Gastrocnemius medialis (tissue), 4 donors: ENCODE results near the gene PTGFRN. TPM values are rescaled to one million over a fixed set of nuclear protein-coding genes. Genes with fewer than 3 reads are reported as not detected.

Source experiments
- ATAC-seq, 2 donors: fragments of 150-250 bp; one replicate each; pipeline ENCODE4 v1.9.1; 2016
- DNase-seq, 2 donors: peaks; one replicate each; pipeline ENCODE4 v3.0.0-alpha.2; 2019
- H3K27ac ChIP-seq, 4 donors: fragments of 200-600 bp; sonication (generic); 1 replicate in 1 of 4; 2 replicates in 3 of 4; pipeline ENCODE4 v1.5.1; 2016 to 2018; ENCODE audit warnings: mild to moderate bottlenecking in 2 of 4, moderate library complexity in 1 of 4
- H3K27me3 ChIP-seq, 3 donors: fragments of 200-600 bp; sonication (generic) in 2 of 3; 1 replicate in 1 of 3; 2 replicates in 2 of 3; pipeline versions ENCODE4 v1.5.1 to v1.6.0; 2016 to 2019; ENCODE audit warnings: mild to moderate bottlenecking in 1 of 3, moderate library complexity in 1 of 3
- H3K36me3 ChIP-seq, 2 donors: fragments of 200-600 bp; sonication (generic) in 1 of 2; one replicate each; pipeline ENCODE4 v1.5.1; 2017 to 2018
- H3K4me1 ChIP-seq, 2 donors: fragments of 200-600 bp; sonication (generic) in 1 of 2; one replicate each; pipeline ENCODE4 v1.5.1; 2016 to 2017; ENCODE audit warnings: mild to moderate bottlenecking in 2 of 2
- H3K4me3 ChIP-seq, 4 donors: fragments of 200-600 bp; sonication (generic) in 3 of 4; 1 replicate in 1 of 4; 2 replicates in 3 of 4; pipeline ENCODE4 v1.5.1; 2016 to 2019; ENCODE audit warnings: mild to moderate bottlenecking in 2 of 4
- H3K9me3 ChIP-seq, 3 donors: fragments of 200-600 bp; sonication (generic) in 2 of 3; 1 replicate in 1 of 3; 2 replicates in 2 of 3; pipeline ENCODE4 v1.5.1; 2016 to 2019
- POLR2A ChIP-seq, 2 donors: fragments of 450-650 bp; IDR thresholded peaks; one replicate each; pipeline ENCODE4 v1.6.1; 2017; ENCODE audit warnings: antibody characterized with exemption in 2 of 2, mild to moderate bottlenecking in 2 of 2, moderate library complexity in 2 of 2
- in situ Hi-C, 4 donors: fragments of 200-750 bp; cut with MboI; loops; one replicate each; pipeline versions ENCODE4 v1.15.0 to v1.8.0; 2017; ENCODE audit warnings: low sequenced_read_pairs in 4 of 4
- intact Hi-C: fragments of 100-400 bp; cut with DNase I; formaldehyde crosslinking; loops from one replicate; pipeline ENCODE4 v1.15.1; 2023; ENCODE audit warnings: low total_unique reads
- total RNA-seq, 4 donors: library from RNA; depleted of rRNA; stranded (reverse); fragments of >200 nt; gene quantifications; one replicate each; pipeline versions ENCODE4 v1.1.0 to v1.2.3, GENCODE V29; 2016
- TF ChIP-seq, protein P1 (sequence below), 5 experiments: fragments of 450-650 bp in 3 of 5; fragments of 200-600 bp in 2 of 5; sonication (generic) in 2 of 5; IDR thresholded peaks in 4 of 5; conservative IDR thresholded peaks in 1 of 5; 1 replicate in 4 of 5; 2 replicates in 1 of 5; pipeline ENCODE4 v1.5.1; 2016 to 2019; ENCODE audit warnings: antibody characterized with exemption in 5 of 5, mild to moderate bottlenecking in 3 of 5, moderate library complexity in 3 of 5

PTGFRN gene
- total RNA-seq, 4 donors from 2014 or later: 1.5 to 18.1 (median 2.9) TPM

DNA sequence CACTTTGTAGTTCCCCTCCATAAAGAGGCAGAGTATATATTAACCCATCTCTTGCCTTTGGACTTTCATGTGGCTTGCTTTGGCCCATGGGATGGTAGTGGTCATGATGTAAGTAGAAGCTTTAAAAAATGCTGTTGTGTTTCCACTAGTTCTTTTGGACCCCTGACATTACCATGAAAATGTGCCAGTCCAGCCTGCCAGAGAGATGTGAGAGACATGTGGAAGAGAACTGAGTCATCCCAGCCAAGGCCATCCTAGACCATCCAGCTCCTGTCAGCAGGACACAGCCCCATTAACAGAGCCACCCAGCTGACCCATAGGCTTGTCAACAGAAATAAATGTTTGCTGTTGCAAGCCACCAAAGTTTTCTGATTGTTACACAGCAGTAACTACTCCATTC, 87.9 kb downstream of the PTGFRN start:
- intact Hi-C loops: no loop called here
- TF ChIP-seq, protein P1, sequence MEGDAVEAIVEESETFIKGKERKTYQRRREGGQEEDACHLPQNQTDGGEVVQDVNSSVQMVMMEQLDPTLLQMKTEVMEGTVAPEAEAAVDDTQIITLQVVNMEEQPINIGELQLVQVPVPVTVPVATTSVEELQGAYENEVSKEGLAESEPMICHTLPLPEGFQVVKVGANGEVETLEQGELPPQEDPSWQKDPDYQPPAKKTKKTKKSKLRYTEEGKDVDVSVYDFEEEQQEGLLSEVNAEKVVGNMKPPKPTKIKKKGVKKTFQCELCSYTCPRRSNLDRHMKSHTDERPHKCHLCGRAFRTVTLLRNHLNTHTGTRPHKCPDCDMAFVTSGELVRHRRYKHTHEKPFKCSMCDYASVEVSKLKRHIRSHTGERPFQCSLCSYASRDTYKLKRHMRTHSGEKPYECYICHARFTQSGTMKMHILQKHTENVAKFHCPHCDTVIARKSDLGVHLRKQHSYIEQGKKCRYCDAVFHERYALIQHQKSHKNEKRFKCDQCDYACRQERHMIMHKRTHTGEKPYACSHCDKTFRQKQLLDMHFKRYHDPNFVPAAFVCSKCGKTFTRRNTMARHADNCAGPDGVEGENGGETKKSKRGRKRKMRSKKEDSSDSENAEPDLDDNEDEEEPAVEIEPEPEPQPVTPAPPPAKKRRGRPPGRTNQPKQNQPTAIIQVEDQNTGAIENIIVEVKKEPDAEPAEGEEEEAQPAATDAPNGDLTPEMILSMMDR (IDR thresholded peaks at IDR 0.05 in 4 of 5, conservative IDR thresholded peaks at IDR 0.05 in 1 of 5): no peak

DNA sequence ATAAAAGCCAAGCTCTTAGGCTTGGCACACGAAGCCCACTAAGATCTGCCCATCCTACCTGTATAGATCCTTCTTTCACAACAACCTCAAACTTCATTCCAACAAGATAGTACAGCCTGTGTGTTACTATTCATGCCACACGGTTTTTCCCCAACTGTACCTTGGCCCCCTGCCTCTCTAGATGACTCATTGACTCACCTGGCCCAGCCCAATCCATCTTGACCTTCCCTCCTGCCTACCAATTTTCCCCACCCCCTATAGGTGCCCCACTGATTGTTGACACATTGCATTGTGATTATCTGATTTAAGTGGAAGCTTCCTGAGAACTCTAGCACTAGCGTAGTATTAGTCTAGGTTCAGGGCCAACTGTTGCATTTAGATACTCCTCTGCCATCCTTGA, 89.9 kb downstream of the PTGFRN start:
- H3K4me1 ChIP-seq: no peaks in the 10 kb centered on the region
- TF ChIP-seq POLR2A (IDR thresholded peaks at IDR 0.05): no peak
- TF ChIP-seq, protein P1 (IDR thresholded peaks at IDR 0.05 in 4 of 5, conservative IDR thresholded peaks at IDR 0.05 in 1 of 5): no peak
- in situ Hi-C loops: no loop called here
- DNase-seq (no peak), ATAC-seq (no peak)
- no peak overlapping the region for H3K4me3 ChIP-seq
- no peaks in the 10 kb centered on the region for H3K27me3 ChIP-seq
- H3K27ac ChIP-seq: no peak overlapping the region
- H3K36me3 ChIP-seq: no peaks in the 10 kb centered on the region
- no peaks in the 10 kb centered on the region for H3K9me3 ChIP-seq
- intact Hi-C loops: no loop called here

More for the DNA sequence above, 87.9 kb downstream of the PTGFRN start:
- Histone ChIP-seq H3K9me3 (no peaks in the 10 kb centered on the region), H3K27me3 (no peaks in the 10 kb centered on the region), H3K4me1 (no peaks in the 10 kb centered on the region), H3K36me3 (no peaks in the 10 kb centered on the region), H3K27ac (no peak overlapping the region), H3K4me3 (no peak overlapping the region)
- ATAC-seq (no peak), DNase-seq (no peak)
- in situ Hi-C loops: no loop called here

DNA sequence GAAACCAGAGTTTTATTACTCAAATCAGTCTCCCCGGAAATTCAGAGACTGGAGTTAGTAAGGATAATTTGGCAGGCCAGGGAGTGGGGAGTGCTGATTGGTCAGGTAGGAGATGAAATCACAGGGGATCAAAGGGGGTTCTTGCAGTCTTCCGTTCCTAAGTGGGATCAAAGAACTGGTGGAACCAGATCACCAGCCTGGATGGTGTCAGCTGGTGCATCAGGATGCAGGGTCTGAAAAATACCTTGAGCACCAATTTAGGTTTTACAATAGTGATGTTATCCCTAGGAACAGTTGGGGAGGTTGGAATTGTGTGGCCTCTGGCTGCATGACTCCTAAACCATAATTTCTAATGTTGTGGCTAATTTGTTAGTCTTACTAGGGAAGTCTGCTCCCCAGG, 90.4 kb downstream of the PTGFRN start:
- no peak for TF ChIP-seq POLR2A (IDR thresholded peaks at IDR 0.05)
- TF ChIP-seq, protein P1 (IDR thresholded peaks at IDR 0.05 in 4 of 5, conservative IDR thresholded peaks at IDR 0.05 in 1 of 5): no peak
- DNase-seq (no peak), ATAC-seq (no peak)
- Histone ChIP-seq H3K27me3 (no peaks in the 10 kb centered on the region), H3K9me3 (no peaks in the 10 kb centered on the region), H3K4me3 (no peak overlapping the region), H3K27ac (no peak overlapping the region), H3K36me3 (no peaks in the 10 kb centered on the region), H3K4me1 (no peaks in the 10 kb centered on the region)
- intact Hi-C loops (no loop called here), in situ Hi-C loops (no loop called here)

DNA sequence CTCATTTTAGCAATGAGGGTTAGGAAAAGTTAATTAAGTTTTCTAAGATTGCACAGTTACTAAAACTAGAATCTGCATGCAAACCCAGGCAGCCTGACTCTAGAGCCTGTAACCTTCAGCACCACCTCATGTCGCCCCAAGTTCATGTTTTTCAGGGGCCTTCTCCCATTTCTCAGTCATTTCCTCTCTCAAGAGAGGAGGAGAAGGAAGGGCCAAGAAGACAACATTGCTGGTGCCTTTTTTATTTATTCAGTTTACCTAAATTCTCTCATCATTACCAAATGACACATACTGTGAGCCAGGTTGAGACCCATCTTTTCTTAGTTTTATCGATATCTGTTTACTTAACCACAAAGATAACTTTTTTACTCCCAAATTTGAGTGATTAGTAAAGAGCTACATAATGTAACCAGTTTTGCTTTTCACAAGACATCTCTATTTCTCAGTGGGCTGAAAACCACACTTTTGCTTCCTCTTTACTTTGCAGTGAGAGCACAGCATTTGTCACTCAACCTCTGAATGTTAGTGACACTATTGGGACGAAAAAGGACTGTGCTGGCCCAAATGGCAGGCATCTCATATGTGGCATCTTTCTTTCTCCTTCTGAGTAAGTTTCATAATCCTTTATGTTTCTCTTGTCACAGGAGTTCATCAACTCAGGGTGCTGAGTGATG, 91.7 kb downstream of the PTGFRN start, which contains the start of gene CD101:
Gene CD101 (plus strand): TSS at position 507 of the 674 bp plus-strand sequence. CDS start 58 bp downstream, at position 565.
- DNase-seq (no peak), ATAC-seq (no peak)
- no peaks in the 10 kb centered on the region for H3K9me3 ChIP-seq
- intact Hi-C loops: no loop called here
- no peaks in the 10 kb centered on the region for H3K27me3 ChIP-seq
- no peak within 1 kb of the TSS for H3K4me3 ChIP-seq
- H3K36me3 ChIP-seq: no peaks in the 10 kb centered on the region
- in situ Hi-C loops: no loop called here
- H3K27ac ChIP-seq: no peak within 1 kb of the TSS
- TF ChIP-seq, protein P1 (IDR thresholded peaks at IDR 0.05 in 4 of 5, conservative IDR thresholded peaks at IDR 0.05 in 1 of 5): no peak
- no peak for TF ChIP-seq POLR2A (IDR thresholded peaks at IDR 0.05)
- H3K4me1 ChIP-seq: no peaks in the 10 kb centered on the region
